GM21528 (cell line): ENCODE data around the gene KIF26A.

Experiments used
- ATAC-seq: cut with Tn5 transposase; IDR thresholded peaks from one replicate; pipeline ENCODE4 v1.9.1; 2021; ENCODE audit warnings: mild to moderate bottlenecking, moderate library complexity; ENCODE audit not compliant: unreplicated experiment, low FRiP score

Gene KIF26A

GRCh38 chr14:104188727-104189400, 50.5 kb downstream of the KIF26A start:
- no peak for ATAC-seq

GRCh38 chr14:104189629-104190335, 51.4 kb downstream of the KIF26A start:
- no peak for ATAC-seq

- no peak for ATAC-seq
Observed at GRCh38 chr14:104190396-104191000, 52.1 kb downstream of the KIF26A start.

- ATAC-seq, result no peak
Observed at GRCh38 chr14:104191409-104191997, 53.1 kb downstream of the KIF26A start.

GRCh38 chr14:104192146-104192882, 53.9 kb downstream of the KIF26A start:
- ATAC-seq, result no peak

GRCh38 chr14:104192883-104193245, 54.5 kb downstream of the KIF26A start:
- ATAC-seq, result no peak

GRCh38 chr14:104194016-104194415, 55.6 kb downstream of the KIF26A start:
- ATAC-seq, result no peak

GRCh38 chr14:104194716-104195115, 56.3 kb downstream of the KIF26A start:
- ATAC-seq, result no peak

GRCh38 chr14:104195361-104195760, 57.0 kb downstream of the KIF26A start:
- no peak for ATAC-seq

- no peak for ATAC-seq
Observed at GRCh38 chr14:104195878-104196277, 57.5 kb downstream of the KIF26A start.

GRCh38 chr14:104196461-104197140, 58.2 kb downstream of the KIF26A start:
- no peak for ATAC-seq

- ATAC-seq, result no peak
Observed at GRCh38 chr14:104197449-104198247, 59.3 kb downstream of the KIF26A start.

- ATAC-seq, result no peak
Observed at GRCh38 chr14:104199266-104199895, 61.0 kb downstream of the KIF26A start.

GRCh38 chr14:104200106-104200505, 61.7 kb downstream of the KIF26A start:
- ATAC-seq, result no peak

GRCh38 chr14:104200591-104200990, 62.2 kb downstream of the KIF26A start:
- ATAC-seq, result no peak

- ATAC-seq, result no peak
Observed at GRCh38 chr14:104201063-104201462, 62.7 kb downstream of the KIF26A start.

- no peak for ATAC-seq
Observed at GRCh38 chr14:104201496-104201895, 63.1 kb downstream of the KIF26A start.

- no peak for ATAC-seq
Observed at GRCh38 chr14:104202259-104203070, 64.1 kb downstream of the KIF26A start.
